Measurements from ENCODE around the gene OXER1.

Gene OXER1
- 0 reads per million in 4 experiments for total RNA-seq

- DNase-seq, result no peak
Observed at GRCh38 chr2:42764096-42764495, at the start of gene OXER1. Gene OXER1, minus strand, starts transcription at chr2:42764135. Its CDS starts 73 bp downstream, at chr2:42764062.

GRCh38 chr2:42812899-42813479, 49.1 kb upstream of the OXER1 start:
- DNase-seq, result no peak

GRCh38 chr2:42810971-42811811, 47.3 kb upstream of the OXER1 start:
- DNase-seq, result peak; percentile 21

- peak; percentile 89 for DNase-seq
Observed at GRCh38 chr2:42810121-42810970, 46.4 kb upstream of the OXER1 start.

GRCh38 chr2:42809819-42810120, 45.8 kb upstream of the OXER1 start:
- DNase-seq, result no peak

GRCh38 chr2:42809131-42809818, 45.3 kb upstream of the OXER1 start:
- no peak for DNase-seq

- no peak for DNase-seq
Observed at GRCh38 chr2:42808301-42808700, 44.4 kb upstream of the OXER1 start.

- no peak for DNase-seq
Observed at GRCh38 chr2:42806786-42807185, 42.9 kb upstream of the OXER1 start.

GRCh38 chr2:42804891-42805290, 41.0 kb upstream of the OXER1 start:
- DNase-seq, result no peak

GRCh38 chr2:42804338-42804737, 40.4 kb upstream of the OXER1 start:
- DNase-seq, result no peak

- no peak for DNase-seq
Observed at GRCh38 chr2:42802150-42802549, 38.2 kb upstream of the OXER1 start.

GRCh38 chr2:42801381-42801780, 37.4 kb upstream of the OXER1 start:
- DNase-seq, result no peak

- no peak for DNase-seq
Observed at GRCh38 chr2:42800981-42801380, 37.0 kb upstream of the OXER1 start.

- no peak for DNase-seq
Observed at GRCh38 chr2:42800461-42800962, 36.6 kb upstream of the OXER1 start.

- no peak for DNase-seq
Observed at GRCh38 chr2:42799881-42800280, 35.9 kb upstream of the OXER1 start.

GRCh38 chr2:42797281-42797680, 33.3 kb upstream of the OXER1 start:
- DNase-seq, result no peak

GRCh38 chr2:42796427-42797248, 32.7 kb upstream of the OXER1 start:
- no peak for DNase-seq

GRCh38 chr2:42795841-42796301, 31.9 kb upstream of the OXER1 start:
- DNase-seq, result no peak

GRCh38 chr2:42795275-42795674, 31.3 kb upstream of the OXER1 start:
- no peak for DNase-seq

GRCh38 chr2:42794271-42795046, 30.5 kb upstream of the OXER1 start:
- no peak for DNase-seq
